Neural progenitor cell (in vitro differentiated cells): ENCODE results near the gene PHACTR1. TPM values are rescaled to one million over a fixed set of nuclear protein-coding genes. Genes with fewer than 3 reads are reported as not detected.
A peak's percentile ranks its signal among the peaks of the same experiment; 100 is the strongest.

Experiments
- DNase-seq: peaks from one replicate; pipeline ENCODE4 v3.0.0-alpha.2; 2016; ENCODE audit warnings: low spot score
- H2AFZ ChIP-seq: fragments of 200-600 bp; sonication (generic); replicated peaks from 2 replicates; pipeline ENCODE4 v1.6.1; 2016; ENCODE audit warnings: antibody characterized with exemption
- H3F3A ChIP-seq: fragments of 200-600 bp; sonication (generic); 2 replicates; pipeline ENCODE4 v1.6.1; 2016; ENCODE audit warnings: antibody characterized with exemption, low read depth
- H3K27ac ChIP-seq: fragments of 200-600 bp; sonication (generic); 2 replicates; pipeline ENCODE4 v1.5.1; 2016; ENCODE audit warnings: mild to moderate bottlenecking
- H3K27me3 ChIP-seq: fragments of 200-600 bp; sonication (generic); 2 replicates; pipeline ENCODE4 v1.6.1; 2016; ENCODE audit warnings: mild to moderate bottlenecking, moderate library complexity
- H3K36me3 ChIP-seq: fragments of 200-600 bp; sonication (generic); 2 replicates; pipeline ENCODE4 v1.5.1; 2016
- H3K4me1 ChIP-seq: fragments of 200-600 bp; sonication (generic); 2 replicates; pipeline ENCODE4 v1.6.1; 2016; ENCODE audit warnings: mixed run types
- H3K4me2 ChIP-seq: fragments of 200-600 bp; sonication (generic); 2 replicates; pipeline ENCODE4 v1.6.1; 2016
- H3K4me3 ChIP-seq: fragments of 200-600 bp; sonication (generic); 2 replicates; pipeline ENCODE4 v1.5.1; 2016
- H3K79me2 ChIP-seq: fragments of 200-600 bp; sonication (generic); 2 replicates; pipeline ENCODE4 v1.6.1; 2016; ENCODE audit warnings: low read depth
- H3K9ac ChIP-seq: fragments of 200-600 bp; sonication (generic); 2 replicates; pipeline ENCODE4 v1.6.1; 2016
- H3K9me3 ChIP-seq: fragments of 200-600 bp; sonication (generic); 2 replicates; pipeline ENCODE4 v1.5.1; 2016; ENCODE audit warnings: low read depth
- H4K20me1 ChIP-seq: fragments of 200-600 bp; sonication (generic); 2 replicates; pipeline ENCODE4 v1.6.1; 2016; ENCODE audit warnings: low read depth
- H3K27ac Mint-ChIP-seq: 3 replicates; pipeline ENCODE4 v1.8.0; 2021; ENCODE audit warnings: mixed read lengths
- H3K27me3 Mint-ChIP-seq: 2 replicates; pipeline ENCODE4 v1.8.0; 2022; ENCODE audit warnings: low read depth, mild to moderate bottlenecking, inconsistent platforms, moderate library complexity, mixed read lengths; ENCODE audit not compliant: insufficient read depth
- H3K36me3 Mint-ChIP-seq: 3 replicates; pipeline ENCODE4 v1.8.0; 2021; ENCODE audit warnings: mixed read lengths
- H3K4me1 Mint-ChIP-seq: 3 replicates; pipeline ENCODE4 v1.8.0; 2021; ENCODE audit warnings: mixed read lengths
- H3K4me3 Mint-ChIP-seq: 3 replicates; pipeline ENCODE4 v1.8.0; 2021; ENCODE audit warnings: mild to moderate bottlenecking, moderate library complexity, mixed read lengths
- H3K9me3 Mint-ChIP-seq: 3 replicates; pipeline ENCODE4 v1.8.0; 2020; ENCODE audit warnings: mixed read lengths
- EZH2 ChIP-seq: fragments of 200-600 bp; sonication (generic); IDR thresholded peaks from 2 replicates; pipeline ENCODE4 v1.6.1; 2017; ENCODE audit warnings: antibody characterized with exemption, mild to moderate bottlenecking, moderate library complexity
- EZH2phosphoT487 ChIP-seq: fragments of 200-600 bp; sonication (generic); IDR thresholded peaks from 2 replicates; pipeline ENCODE4 v1.6.1; 2017; ENCODE audit warnings: antibody characterized with exemption
- total RNA-seq: library from RNA; depleted of rRNA; stranded (reverse); fragments of >200 nt; gene quantifications from 2 replicates; pipeline ENCODE4 v1.2.3, GENCODE V29; 2015; ENCODE audit warnings: low replicate concordance
- TF ChIP-seq, protein P1 (sequence below): fragments of 200-600 bp; sonication (generic); IDR thresholded peaks from 2 replicates; pipeline ENCODE4 v1.5.1; 2017; ENCODE audit warnings: antibody characterized with exemption, mild to moderate bottlenecking

The PHACTR1 gene
- total RNA-seq, 1 donor from 2014 or later, result 2.4 TPM

DNA sequence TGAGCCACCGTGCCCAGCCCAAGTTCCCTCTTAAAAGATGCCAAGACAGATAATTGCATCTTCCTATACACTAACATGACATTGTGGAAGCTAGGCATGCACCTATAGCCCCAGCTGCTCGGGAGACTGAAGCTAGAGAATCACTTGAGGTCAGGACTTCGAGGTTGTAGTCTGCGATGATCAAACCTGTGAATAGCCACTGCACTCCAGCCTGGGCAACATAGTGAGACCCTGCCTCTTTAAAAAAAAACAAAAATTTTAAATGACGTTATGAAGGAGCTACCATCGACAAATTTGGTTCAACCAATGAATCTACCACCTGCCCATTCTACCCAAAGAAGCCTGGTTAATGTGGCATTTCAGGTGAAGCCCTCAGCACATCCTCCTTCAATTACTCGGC lies 531.1 kb downstream of the PHACTR1 start:
- no peak for DNase-seq
- Mint-ChIP-seq H3K4me3 (no peak overlapping the region), H3K36me3 (no peaks in the 10 kb centered on the region), H3K4me1 (peaks cover 21% of the 10 kb centered on the region), H3K27ac (no peak overlapping the region), H3K9me3 (no peaks in the 10 kb centered on the region), H3K27me3 (no peaks in the 10 kb centered on the region)
- no peak overlapping the region for H3K4me3 ChIP-seq
- no peaks in the 10 kb centered on the region for H3K36me3 ChIP-seq
- H3F3A ChIP-seq, result no peaks in the 10 kb centered on the region
- H3K27ac ChIP-seq, result no peak overlapping the region
- no peaks in the 10 kb centered on the region for H3K79me2 ChIP-seq
- no peak overlapping the region for H3K4me2 ChIP-seq
- H2AFZ ChIP-seq, result no peak overlapping the region
- H3K9me3 ChIP-seq, result no peaks in the 10 kb centered on the region
- H3K9ac ChIP-seq, result no peak overlapping the region
- H4K20me1 ChIP-seq, result no peaks in the 10 kb centered on the region
- no peak for TF ChIP-seq EZH2phosphoT487
- no peaks in the 10 kb centered on the region for H3K27me3 ChIP-seq
- peaks cover 13% of the 10 kb centered on the region for H3K4me1 ChIP-seq

DNA sequence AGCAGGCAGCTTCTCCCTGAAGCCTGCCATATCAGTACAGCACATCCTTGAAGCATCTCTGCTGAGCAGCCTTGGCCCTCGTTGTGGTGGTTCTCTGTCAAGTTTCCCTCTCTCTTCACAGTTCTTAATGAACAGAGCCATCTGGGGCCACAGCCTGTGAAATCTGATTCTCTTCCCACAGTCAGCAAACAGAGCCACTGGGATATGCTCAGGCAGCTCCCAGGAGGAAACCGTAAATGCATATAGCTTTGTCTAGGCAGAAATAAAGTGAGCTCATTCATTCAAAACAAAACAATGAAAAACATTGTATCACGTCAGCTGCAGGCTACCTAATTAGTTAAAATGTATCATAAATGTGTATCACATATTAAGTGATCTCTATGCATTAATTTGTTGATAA lies 531.5 kb downstream of the PHACTR1 start:
- no peaks in the 10 kb centered on the region for H3K27me3 Mint-ChIP-seq
- H3K27ac Mint-ChIP-seq, result no peak overlapping the region
- H2AFZ ChIP-seq, result no peak overlapping the region

GRCh38 chr6:13248584-13248985 lies 532.0 kb downstream of the PHACTR1 start:
- TF ChIP-seq, protein P1, sequence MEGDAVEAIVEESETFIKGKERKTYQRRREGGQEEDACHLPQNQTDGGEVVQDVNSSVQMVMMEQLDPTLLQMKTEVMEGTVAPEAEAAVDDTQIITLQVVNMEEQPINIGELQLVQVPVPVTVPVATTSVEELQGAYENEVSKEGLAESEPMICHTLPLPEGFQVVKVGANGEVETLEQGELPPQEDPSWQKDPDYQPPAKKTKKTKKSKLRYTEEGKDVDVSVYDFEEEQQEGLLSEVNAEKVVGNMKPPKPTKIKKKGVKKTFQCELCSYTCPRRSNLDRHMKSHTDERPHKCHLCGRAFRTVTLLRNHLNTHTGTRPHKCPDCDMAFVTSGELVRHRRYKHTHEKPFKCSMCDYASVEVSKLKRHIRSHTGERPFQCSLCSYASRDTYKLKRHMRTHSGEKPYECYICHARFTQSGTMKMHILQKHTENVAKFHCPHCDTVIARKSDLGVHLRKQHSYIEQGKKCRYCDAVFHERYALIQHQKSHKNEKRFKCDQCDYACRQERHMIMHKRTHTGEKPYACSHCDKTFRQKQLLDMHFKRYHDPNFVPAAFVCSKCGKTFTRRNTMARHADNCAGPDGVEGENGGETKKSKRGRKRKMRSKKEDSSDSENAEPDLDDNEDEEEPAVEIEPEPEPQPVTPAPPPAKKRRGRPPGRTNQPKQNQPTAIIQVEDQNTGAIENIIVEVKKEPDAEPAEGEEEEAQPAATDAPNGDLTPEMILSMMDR, result no peak
- TF ChIP-seq EZH2phosphoT487, result no peak
- TF ChIP-seq EZH2, result no peak
- no peak for DNase-seq
- H3K9me3 Mint-ChIP-seq, result no peaks in the 10 kb centered on the region
- H3K27me3 Mint-ChIP-seq, result no peaks in the 10 kb centered on the region
- Histone ChIP-seq H3K36me3 (no peaks in the 10 kb centered on the region), H3K4me1 (peaks cover 13% of the 10 kb centered on the region), H3K27ac (no peak overlapping the region), H3K27me3 (no peaks in the 10 kb centered on the region), H3K79me2 (no peaks in the 10 kb centered on the region), H3F3A (no peaks in the 10 kb centered on the region), H3K4me2 (peak overlapping the region; percentile 11), H2AFZ (no peak overlapping the region), H4K20me1 (no peaks in the 10 kb centered on the region), H3K9me3 (no peaks in the 10 kb centered on the region), H3K9ac (no peak overlapping the region), H3K4me3 (no peak overlapping the region)
- peaks cover 21% of the 10 kb centered on the region for H3K4me1 Mint-ChIP-seq
- no peak overlapping the region for H3K27ac Mint-ChIP-seq
- no peaks in the 10 kb centered on the region for H3K36me3 Mint-ChIP-seq
- no peak overlapping the region for H3K4me3 Mint-ChIP-seq

More for the DNA sequence above, 531.5 kb downstream of the PHACTR1 start:
- peaks cover 21% of the 10 kb centered on the region for H3K4me1 Mint-ChIP-seq
- Histone ChIP-seq H3K79me2 (no peaks in the 10 kb centered on the region), H3K4me1 (peaks cover 13% of the 10 kb centered on the region), H3K9ac (no peak overlapping the region), H3K4me3 (no peak overlapping the region), H3K9me3 (no peaks in the 10 kb centered on the region), H3K27me3 (no peaks in the 10 kb centered on the region), H3K4me2 (peak overlapping the region; percentile 11), H3K27ac (no peak overlapping the region), H3F3A (no peaks in the 10 kb centered on the region), H3K36me3 (no peaks in the 10 kb centered on the region), H4K20me1 (no peaks in the 10 kb centered on the region)
- H3K4me3 Mint-ChIP-seq, result no peak overlapping the region
- no peaks in the 10 kb centered on the region for H3K36me3 Mint-ChIP-seq
- no peaks in the 10 kb centered on the region for H3K9me3 Mint-ChIP-seq
- peak; percentile 9 for DNase-seq
- TF ChIP-seq, protein P1, result no peak

DNA sequence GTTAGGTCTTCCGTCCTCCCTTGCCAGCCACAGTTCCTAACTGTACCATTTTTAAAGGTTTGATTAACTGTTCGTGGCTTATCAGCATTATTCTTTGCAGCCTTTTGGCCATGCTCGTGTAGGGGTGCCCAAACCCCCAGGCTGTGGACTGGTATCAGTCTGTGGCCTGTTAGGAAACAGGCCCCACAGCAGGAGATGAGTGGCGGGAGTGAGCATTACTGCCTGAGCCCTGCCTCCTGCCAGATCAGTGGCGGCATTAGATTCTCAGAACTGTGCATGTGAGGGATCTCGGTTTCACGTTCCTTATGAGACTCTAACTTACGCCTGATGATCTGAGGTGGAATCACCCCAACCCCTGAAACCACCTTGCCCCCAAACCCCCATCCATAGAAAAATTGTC lies 532.4 kb downstream of the PHACTR1 start:
- Histone ChIP-seq H3F3A (no peaks in the 10 kb centered on the region), H3K9me3 (no peaks in the 10 kb centered on the region), H3K4me1 (peaks cover 13% of the 10 kb centered on the region), H3K36me3 (no peaks in the 10 kb centered on the region), H3K4me3 (no peak overlapping the region), H4K20me1 (no peaks in the 10 kb centered on the region), H3K79me2 (no peaks in the 10 kb centered on the region), H3K27ac (no peak overlapping the region), H2AFZ (no peak overlapping the region), H3K27me3 (no peaks in the 10 kb centered on the region), H3K9ac (no peak overlapping the region), H3K4me2 (no peak overlapping the region)
- no peak overlapping the region for H3K4me3 Mint-ChIP-seq
- no peaks in the 10 kb centered on the region for H3K27me3 Mint-ChIP-seq
- no peaks in the 10 kb centered on the region for H3K36me3 Mint-ChIP-seq
- no peak for DNase-seq
- H3K9me3 Mint-ChIP-seq, result no peaks in the 10 kb centered on the region
- no peak overlapping the region for H3K27ac Mint-ChIP-seq
- TF ChIP-seq EZH2phosphoT487 (no peak), EZH2 (no peak)
- TF ChIP-seq, protein P1, result no peak
- peaks cover 21% of the 10 kb centered on the region for H3K4me1 Mint-ChIP-seq
